WERI-Rb-1 (cell line): ENCODE results near the gene WDR64.
A peak's percentile ranks its signal among the peaks of the same experiment; 100 is the strongest.

Source experiments
- DNase-seq: peaks from one replicate; pipeline ENCODE4 v3.0.0-alpha.2; 2020
- H3K27ac ChIP-seq: fragments of 250-450 bp; sonication (Bioruptor Pico); 2 replicates; pipeline ENCODE4 v1.5.1; 2020; ENCODE audit warnings: mild to moderate bottlenecking, moderate library complexity
- H3K27me3 ChIP-seq: fragments of 250-450 bp; sonication (Bioruptor Pico); 2 replicates; pipeline ENCODE4 v1.5.1; 2021; ENCODE audit warnings: mild to moderate bottlenecking, low read depth, moderate library complexity; ENCODE audit not compliant: insufficient read depth, severe bottlenecking
- H3K36me3 ChIP-seq: fragments of 250-450 bp; sonication (Bioruptor Pico); 2 replicates; pipeline ENCODE4 v1.5.1; 2020; ENCODE audit warnings: mild to moderate bottlenecking, moderate library complexity
- H3K4me3 ChIP-seq: 2 replicates; pipeline ENCODE4 v1.5.1; 2011; ENCODE audit warnings: low read depth, mild to moderate bottlenecking, control low read depth, low read length
- H3K9me3 ChIP-seq: fragments of 250-450 bp; sonication (Bioruptor Pico); 2 replicates; pipeline ENCODE4 v1.5.1; 2021; ENCODE audit warnings: mild to moderate bottlenecking, moderate library complexity; ENCODE audit not compliant: severe bottlenecking
- TF ChIP-seq, protein P1 (sequence below): IDR thresholded peaks from 2 replicates; pipeline ENCODE4 v1.5.1; 2011; ENCODE audit warnings: low read depth, mild to moderate bottlenecking, control low read depth, inconsistent platforms, low read length

The WDR64 gene

DNA sequence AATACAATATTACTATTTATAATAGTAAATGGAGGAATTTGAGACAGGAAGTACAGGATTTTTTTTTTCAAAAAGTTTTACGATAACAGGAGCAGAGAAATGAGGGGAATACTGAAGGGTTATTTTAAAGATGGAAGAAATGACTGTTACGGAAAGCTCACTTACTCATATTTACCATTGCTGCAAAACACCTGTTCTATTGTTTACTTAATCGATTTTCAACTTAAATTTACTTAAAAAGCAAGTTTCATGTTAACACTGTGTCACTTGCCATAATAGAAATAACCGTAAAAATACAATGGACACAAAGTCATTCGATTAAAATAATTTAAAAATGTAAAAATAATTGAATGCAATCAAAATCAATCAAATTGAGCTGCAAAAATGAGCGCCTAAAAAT is 192.5 kb downstream of the WDR64 start:
- Histone ChIP-seq H3K4me3 (no peak overlapping the region), H3K9me3 (no peaks in the 10 kb centered on the region), H3K36me3 (peaks cover 11% of the 10 kb centered on the region), H3K27me3 (peaks cover 5% of the 10 kb centered on the region), H3K27ac (no peak overlapping the region)
- DNase-seq: no peak
- TF ChIP-seq, protein P1, sequence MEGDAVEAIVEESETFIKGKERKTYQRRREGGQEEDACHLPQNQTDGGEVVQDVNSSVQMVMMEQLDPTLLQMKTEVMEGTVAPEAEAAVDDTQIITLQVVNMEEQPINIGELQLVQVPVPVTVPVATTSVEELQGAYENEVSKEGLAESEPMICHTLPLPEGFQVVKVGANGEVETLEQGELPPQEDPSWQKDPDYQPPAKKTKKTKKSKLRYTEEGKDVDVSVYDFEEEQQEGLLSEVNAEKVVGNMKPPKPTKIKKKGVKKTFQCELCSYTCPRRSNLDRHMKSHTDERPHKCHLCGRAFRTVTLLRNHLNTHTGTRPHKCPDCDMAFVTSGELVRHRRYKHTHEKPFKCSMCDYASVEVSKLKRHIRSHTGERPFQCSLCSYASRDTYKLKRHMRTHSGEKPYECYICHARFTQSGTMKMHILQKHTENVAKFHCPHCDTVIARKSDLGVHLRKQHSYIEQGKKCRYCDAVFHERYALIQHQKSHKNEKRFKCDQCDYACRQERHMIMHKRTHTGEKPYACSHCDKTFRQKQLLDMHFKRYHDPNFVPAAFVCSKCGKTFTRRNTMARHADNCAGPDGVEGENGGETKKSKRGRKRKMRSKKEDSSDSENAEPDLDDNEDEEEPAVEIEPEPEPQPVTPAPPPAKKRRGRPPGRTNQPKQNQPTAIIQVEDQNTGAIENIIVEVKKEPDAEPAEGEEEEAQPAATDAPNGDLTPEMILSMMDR: no peak

DNA sequence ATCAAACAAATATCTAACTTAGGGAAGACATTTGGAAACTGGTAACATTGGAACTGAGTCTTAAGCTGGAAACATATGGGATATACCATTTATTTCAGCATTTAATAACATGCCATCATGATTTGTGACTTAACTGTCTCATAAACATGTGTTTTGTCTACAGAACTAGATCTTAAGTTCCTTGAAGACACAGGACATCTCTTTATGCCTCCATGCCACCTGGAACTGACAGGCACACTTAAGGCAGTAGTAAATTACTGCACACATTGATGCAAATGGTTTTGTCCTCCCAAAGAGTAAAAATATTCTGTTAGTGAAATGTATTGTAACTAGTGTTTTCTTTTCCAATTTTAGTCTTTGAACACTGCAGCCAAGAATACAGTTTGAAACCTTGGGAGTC is 194.3 kb downstream of the WDR64 start:
- no peak for DNase-seq
- Histone ChIP-seq H3K9me3 (no peaks in the 10 kb centered on the region), H3K4me3 (no peak overlapping the region), H3K27me3 (no peaks in the 10 kb centered on the region), H3K27ac (no peak overlapping the region), H3K36me3 (peaks cover 25% of the 10 kb centered on the region)
- TF ChIP-seq, protein P1: no peak

DNA sequence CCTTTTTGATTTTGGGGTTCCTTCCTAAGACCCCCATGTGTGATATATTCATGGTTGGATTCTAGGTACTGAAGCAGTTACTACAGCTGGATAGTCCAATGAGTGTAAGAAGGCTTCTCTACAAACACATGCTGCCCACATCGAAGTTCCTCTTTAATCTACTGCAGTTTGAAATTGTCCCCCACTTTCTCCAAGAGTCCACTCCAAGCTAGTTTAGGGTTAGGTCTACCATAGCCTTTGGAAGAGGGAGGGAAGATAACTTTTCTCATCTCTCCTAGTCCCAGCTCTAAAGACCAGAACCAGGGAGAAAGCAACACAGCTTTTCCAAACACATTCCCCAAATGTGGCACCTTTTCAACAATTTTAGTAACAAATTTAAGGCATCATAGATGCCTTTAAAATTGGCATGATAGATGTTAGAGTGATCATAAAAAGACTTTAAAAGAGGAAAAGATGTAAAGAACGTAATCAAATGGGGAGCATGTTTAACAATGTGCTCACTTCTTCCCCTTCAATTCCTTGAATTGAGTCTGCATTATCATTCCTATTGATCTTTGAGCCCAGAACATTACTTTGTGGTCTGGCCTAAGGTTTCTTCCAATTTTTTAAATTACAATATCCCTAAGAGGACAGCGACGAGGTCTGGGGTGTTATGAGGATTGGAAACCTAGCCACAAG is 194.9 kb downstream of the WDR64 start:
- DNase-seq: no peak
- no peaks in the 10 kb centered on the region for H3K27me3 ChIP-seq
- peak overlapping the region; percentile 93 for H3K4me3 ChIP-seq
- H3K9me3 ChIP-seq: no peaks in the 10 kb centered on the region
- no peak overlapping the region for H3K27ac ChIP-seq
- H3K36me3 ChIP-seq: peaks cover 32% of the 10 kb centered on the region
- TF ChIP-seq, protein P1: no peak

DNA sequence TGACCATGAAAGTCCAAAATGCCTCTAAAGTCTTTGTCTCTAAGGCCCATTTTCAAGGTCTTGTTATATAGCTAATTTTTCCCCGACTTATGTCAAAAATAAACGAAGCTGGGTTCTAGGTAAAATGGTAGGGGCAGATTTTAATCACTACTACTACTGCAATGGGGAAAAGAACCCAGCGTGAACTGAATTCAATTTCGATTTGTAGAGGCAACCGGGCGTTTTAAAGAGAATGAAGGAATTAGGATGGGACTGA is 195.4 kb downstream of the WDR64 start:
- Histone ChIP-seq H3K9me3 (no peaks in the 10 kb centered on the region), H3K27ac (peak overlapping the region; percentile 96; the same call in 1 of the 2 replicates), H3K27me3 (no peaks in the 10 kb centered on the region), H3K36me3 (peaks cover 36% of the 10 kb centered on the region), H3K4me3 (peak overlapping the region; percentile 93)
- TF ChIP-seq, protein P1: no peak
- no peak for DNase-seq

DNA sequence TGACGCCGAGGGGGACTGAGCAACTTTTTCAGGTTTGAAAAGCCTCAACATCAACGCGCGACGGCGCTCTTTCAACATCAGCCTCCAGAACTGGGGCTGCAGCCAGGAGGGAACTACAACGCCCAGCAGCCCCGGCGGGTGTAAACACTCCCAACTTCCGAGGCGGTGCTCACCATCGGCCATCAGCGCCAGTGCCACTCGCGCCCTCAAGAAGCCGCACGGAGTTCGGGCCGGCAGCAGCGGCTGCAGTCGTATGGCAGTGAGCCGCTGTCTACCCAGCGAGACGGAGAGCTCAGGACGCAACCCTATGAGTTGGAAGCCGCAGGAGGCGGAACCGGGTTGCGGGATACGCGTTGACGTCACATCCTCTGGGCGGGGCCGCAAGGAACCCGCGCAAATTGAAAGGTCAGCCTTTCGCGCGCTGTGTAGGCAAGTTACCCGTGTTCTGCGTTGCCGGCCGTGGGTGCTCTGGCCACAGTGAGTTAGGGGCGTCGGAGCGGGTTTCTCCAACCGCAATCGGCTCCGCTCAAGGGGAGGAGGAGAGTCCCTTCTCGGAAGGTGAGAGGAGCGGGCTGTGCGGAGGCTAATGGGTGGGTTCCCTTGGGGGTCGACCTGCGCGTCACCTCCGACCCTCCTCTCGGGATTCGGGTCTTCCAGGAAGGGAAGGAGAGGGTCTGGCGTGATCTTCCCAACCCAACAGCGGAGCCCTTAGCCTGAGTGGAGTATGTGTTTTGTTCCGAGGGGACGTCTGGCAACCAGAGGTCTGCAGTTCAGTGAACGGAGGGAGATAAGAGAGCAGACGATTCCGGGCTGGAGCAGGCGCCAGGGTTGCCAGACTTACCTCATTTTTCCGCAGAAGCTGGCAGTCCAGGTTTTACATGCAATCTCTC is 196.0 kb downstream of the WDR64 start, which contains the start of gene EXO1:
TSS of gene EXO1 (plus strand) at position 409 of the 890 bp plus-strand sequence. CDS start 2,222 bp downstream, outside the sequence.
- no peaks in the 10 kb centered on the region for H3K27me3 ChIP-seq

More for the DNA sequence above, 196.0 kb downstream of the WDR64 start, which contains the start of gene EXO1:
- peak; percentile 94 for DNase-seq
- H3K27ac ChIP-seq: peak within 1 kb of the TSS; percentile 96
- H3K36me3 ChIP-seq: peaks cover 42% of the 10 kb centered on the region
- peak within 1 kb of the TSS; percentile 93 for H3K4me3 ChIP-seq
- no peaks in the 10 kb centered on the region for H3K9me3 ChIP-seq
- TF ChIP-seq, protein P1: peak; percentile 84
